Hepatocyte (in vitro differentiated cells): ENCODE measurements around the gene SMKR1. TPM values are rescaled to one million over a fixed set of nuclear protein-coding genes. Genes with fewer than 3 reads are reported as not detected.

Experiments used
- DNase-seq: peaks from one replicate; pipeline ENCODE4 v3.0.0-alpha.2; 2016; ENCODE audit warnings: low spot score
- H2AFZ ChIP-seq: fragments of 200-600 bp; sonication (generic); 2 replicates; pipeline ENCODE4 v1.6.0; 2016; ENCODE audit warnings: antibody characterized with exemption, mild to moderate bottlenecking
- H3K27ac ChIP-seq: fragments of 200-600 bp; sonication (generic); 2 replicates; pipeline ENCODE4 v1.5.1; 2016; ENCODE audit warnings: mild to moderate bottlenecking
- H3K27me3 ChIP-seq: fragments of 200-600 bp; sonication (generic); 2 replicates; pipeline ENCODE4 v1.6.1; 2016
- H3K36me3 ChIP-seq: fragments of 200-600 bp; sonication (generic); replicated peaks from 2 replicates; pipeline ENCODE4 v1.5.1; 2016; ENCODE audit warnings: low read depth; ENCODE audit not compliant: insufficient read depth
- H3K4me1 ChIP-seq: fragments of 200-600 bp; sonication (generic); 2 replicates; pipeline ENCODE4 v1.5.1; 2016; ENCODE audit warnings: mild to moderate bottlenecking, moderate library complexity; ENCODE audit not compliant: insufficient read depth
- H3K4me2 ChIP-seq: fragments of 200-600 bp; sonication (generic); 2 replicates; pipeline ENCODE4 v1.6.0; 2016
- H3K4me3 ChIP-seq: fragments of 200-600 bp; sonication (generic); 2 replicates; pipeline ENCODE4 v1.5.1; 2016; ENCODE audit warnings: mild to moderate bottlenecking
- H3K79me2 ChIP-seq: fragments of 200-600 bp; sonication (generic); 2 replicates; pipeline ENCODE4 v1.6.0; 2017; ENCODE audit warnings: mild to moderate bottlenecking
- H3K9me2 ChIP-seq: fragments of 200-600 bp; sonication (generic); replicated peaks from 2 replicates; pipeline ENCODE4 v1.6.0; 2017; ENCODE audit warnings: mild to moderate bottlenecking; ENCODE audit not compliant: insufficient read depth
- H3K9me3 ChIP-seq: fragments of 200-600 bp; sonication (generic); 2 replicates; pipeline ENCODE4 v1.5.1; 2016; ENCODE audit warnings: low read depth, mild to moderate bottlenecking
- H4K20me1 ChIP-seq: fragments of 200-600 bp; sonication (generic); 2 replicates; pipeline ENCODE4 v1.6.0; 2016; ENCODE audit warnings: mild to moderate bottlenecking; ENCODE audit not compliant: insufficient read depth, poor library complexity, severe bottlenecking
- EZH2 ChIP-seq: fragments of 200-600 bp; sonication (generic); IDR thresholded peaks from 2 replicates; pipeline ENCODE4 v1.6.1; 2016; ENCODE audit warnings: antibody characterized with exemption, mild to moderate bottlenecking, borderline replicate concordance
- EZH2phosphoT487 ChIP-seq: fragments of 200-600 bp; sonication (generic); IDR thresholded peaks from one replicate; pipeline ENCODE4 v1.6.1; 2018; ENCODE audit warnings: antibody characterized with exemption, mild to moderate bottlenecking, low read depth, moderate library complexity; ENCODE audit not compliant: unreplicated experiment, severe bottlenecking
- WGBS: methylation state at CpG from one replicate; pipeline ENCODE4 v1.1.6; 2016; ENCODE audit warnings: low lambda C conversion rate; ENCODE audit errors: missing lambda C conversion rate; 5-methylcytosine and 5-hydroxymethylcytosine counted together
- polyA plus RNA-seq: library from polyadenylated mRNA; unstranded; fragments of >200 nt; fragmentation: Nextera tagmentation; extraction: Ambion mirVana; gene quantifications from 2 replicates; pipeline ENCODE4 v1.2.1, GENCODE V29; 2016
- total RNA-seq: library from RNA; depleted of rRNA; stranded (reverse); fragments of >200 nt; gene quantifications from 2 replicates; pipeline ENCODE4 v1.2.3, GENCODE V29; 2014
- TF ChIP-seq, protein P1 (sequence below): fragments of 200-600 bp; sonication (generic); IDR thresholded peaks from 2 replicates; pipeline ENCODE4 v1.5.1; 2016; ENCODE audit warnings: antibody characterized with exemption, mild to moderate bottlenecking; ENCODE audit not compliant: poor library complexity

SMKR1 gene
- total and polyA plus RNA-seq, 2 experiments from 2014 or later = 0.37 TPM; not detected in 1

DNA sequence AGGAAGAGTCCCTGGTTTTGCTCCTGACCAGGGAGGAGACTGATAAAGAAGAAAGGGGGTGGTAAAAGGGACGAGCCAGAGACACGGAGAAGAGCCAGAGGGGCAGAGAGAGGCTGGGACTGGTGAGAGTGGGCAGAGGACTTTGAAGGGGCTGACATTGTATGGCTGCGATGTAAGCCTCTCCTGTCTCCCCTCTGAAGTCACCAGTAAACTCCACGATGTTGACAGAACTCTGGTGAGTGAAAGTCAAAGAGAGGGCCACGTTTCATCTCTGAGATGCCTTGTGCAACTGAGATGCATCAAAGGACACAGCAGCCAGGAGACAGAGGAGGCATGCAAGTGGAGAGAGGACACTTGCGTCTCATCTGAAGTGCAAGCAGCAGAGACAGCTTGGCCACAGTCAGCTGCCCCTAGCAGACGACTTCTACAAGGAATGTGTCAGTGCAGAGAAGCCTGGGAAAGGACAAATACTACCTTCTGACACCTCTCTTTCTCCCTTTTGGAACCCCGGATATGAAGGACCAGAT lies 54.3 kb downstream of the SMKR1 start:
- no peaks in the 10 kb centered on the region for H4K20me1 ChIP-seq
- H3K4me3 ChIP-seq = no peak overlapping the region
- 43% methylated on average over 8 of the region's 8 CpGs for WGBS
- H2AFZ ChIP-seq = no peak overlapping the region
- H3K9me2 ChIP-seq = no peaks in the 10 kb centered on the region
- peaks cover 4% of the 10 kb centered on the region for H3K27me3 ChIP-seq
- H3K27ac ChIP-seq = no peak overlapping the region
- no peaks in the 10 kb centered on the region for H3K9me3 ChIP-seq
- peaks cover 5% of the 10 kb centered on the region for H3K4me1 ChIP-seq
- no peaks in the 10 kb centered on the region for H3K36me3 ChIP-seq
- TF ChIP-seq, protein P1, sequence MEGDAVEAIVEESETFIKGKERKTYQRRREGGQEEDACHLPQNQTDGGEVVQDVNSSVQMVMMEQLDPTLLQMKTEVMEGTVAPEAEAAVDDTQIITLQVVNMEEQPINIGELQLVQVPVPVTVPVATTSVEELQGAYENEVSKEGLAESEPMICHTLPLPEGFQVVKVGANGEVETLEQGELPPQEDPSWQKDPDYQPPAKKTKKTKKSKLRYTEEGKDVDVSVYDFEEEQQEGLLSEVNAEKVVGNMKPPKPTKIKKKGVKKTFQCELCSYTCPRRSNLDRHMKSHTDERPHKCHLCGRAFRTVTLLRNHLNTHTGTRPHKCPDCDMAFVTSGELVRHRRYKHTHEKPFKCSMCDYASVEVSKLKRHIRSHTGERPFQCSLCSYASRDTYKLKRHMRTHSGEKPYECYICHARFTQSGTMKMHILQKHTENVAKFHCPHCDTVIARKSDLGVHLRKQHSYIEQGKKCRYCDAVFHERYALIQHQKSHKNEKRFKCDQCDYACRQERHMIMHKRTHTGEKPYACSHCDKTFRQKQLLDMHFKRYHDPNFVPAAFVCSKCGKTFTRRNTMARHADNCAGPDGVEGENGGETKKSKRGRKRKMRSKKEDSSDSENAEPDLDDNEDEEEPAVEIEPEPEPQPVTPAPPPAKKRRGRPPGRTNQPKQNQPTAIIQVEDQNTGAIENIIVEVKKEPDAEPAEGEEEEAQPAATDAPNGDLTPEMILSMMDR = no peak
- TF ChIP-seq EZH2phosphoT487 (no peak), EZH2 (no peak)
- no peak for DNase-seq
- H3K4me2 ChIP-seq = no peak overlapping the region
- no peaks in the 10 kb centered on the region for H3K79me2 ChIP-seq

DNA sequence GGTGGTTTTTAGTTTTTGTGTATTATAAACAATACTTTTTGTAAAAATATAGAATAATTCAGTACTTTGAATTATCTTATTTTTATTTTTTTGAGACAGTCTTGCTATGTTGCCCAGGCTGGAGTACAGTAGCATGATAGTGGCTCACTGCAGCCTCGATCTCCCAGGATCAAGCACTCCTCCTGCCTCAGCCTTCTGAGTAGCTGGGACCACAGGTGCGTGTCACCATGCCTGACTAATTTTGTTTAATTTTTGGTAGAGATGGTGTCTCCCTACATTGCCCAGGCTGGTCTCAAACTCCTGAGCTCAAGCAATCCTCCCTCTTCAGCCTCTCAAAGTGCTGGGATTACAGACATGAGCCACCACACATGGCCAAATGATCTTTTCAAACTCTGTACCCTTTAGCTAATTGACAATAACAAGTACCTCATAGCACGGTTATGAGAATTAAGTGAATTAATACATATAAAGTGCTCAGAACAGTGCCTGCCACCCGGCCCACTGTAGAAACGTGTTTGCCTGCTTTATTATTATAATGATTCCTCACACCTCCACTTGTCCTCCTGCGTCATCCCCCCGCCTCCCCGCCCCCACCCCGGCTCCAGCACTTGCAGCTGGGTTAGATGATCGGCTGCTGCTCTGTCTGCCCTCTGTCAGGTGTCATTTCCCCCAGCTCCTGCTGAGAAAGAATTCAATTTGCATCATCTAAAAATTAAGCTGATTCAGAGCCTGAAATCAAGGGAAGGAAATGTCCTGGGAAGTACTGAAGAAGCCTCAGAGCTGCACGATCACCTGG lies 55.6 kb downstream of the SMKR1 start:
- Histone ChIP-seq H4K20me1 (no peaks in the 10 kb centered on the region), H3K27ac (no peak overlapping the region), H3K4me3 (no peak overlapping the region), H3K4me1 (peaks cover 5% of the 10 kb centered on the region), H2AFZ (no peak overlapping the region), H3K79me2 (no peaks in the 10 kb centered on the region), H3K9me2 (no peaks in the 10 kb centered on the region), H3K27me3 (peaks cover 4% of the 10 kb centered on the region), H3K36me3 (no peaks in the 10 kb centered on the region), H3K9me3 (no peaks in the 10 kb centered on the region), H3K4me2 (no peak overlapping the region)
- no peak for DNase-seq
- TF ChIP-seq, protein P1 = no peak
- TF ChIP-seq EZH2 (no peak), EZH2phosphoT487 (no peak)
- WGBS = 52% methylated on average over 11 of the region's 11 CpGs

DNA sequence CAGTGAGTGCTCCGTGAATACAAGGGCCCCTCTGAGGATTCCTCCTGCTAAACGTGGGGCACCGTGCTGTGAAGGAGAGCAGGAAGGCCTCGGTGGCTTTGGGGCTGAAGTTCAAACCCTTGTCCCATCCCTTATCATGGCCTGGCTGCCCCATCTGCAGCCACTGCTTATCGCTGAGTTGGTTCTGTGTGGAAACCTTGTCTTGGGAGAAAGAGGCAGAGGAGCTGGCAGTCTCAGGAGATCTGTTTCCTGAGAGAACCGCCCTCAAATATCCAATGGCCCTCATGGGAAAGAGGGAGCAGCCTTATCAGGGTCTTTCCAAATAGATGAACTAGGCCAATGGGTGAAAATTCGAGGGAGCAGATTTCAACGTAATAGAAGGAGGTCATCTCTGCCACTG lies 57.2 kb downstream of the SMKR1 start:
- 63% methylated on average over 8 of the region's 8 CpGs for WGBS
- Histone ChIP-seq H3K9me2 (no peaks in the 10 kb centered on the region), H2AFZ (no peak overlapping the region), H4K20me1 (no peaks in the 10 kb centered on the region), H3K9me3 (no peaks in the 10 kb centered on the region), H3K4me3 (no peak overlapping the region), H3K36me3 (no peaks in the 10 kb centered on the region), H3K27me3 (peaks cover 9% of the 10 kb centered on the region), H3K4me1 (peaks cover 5% of the 10 kb centered on the region), H3K4me2 (no peak overlapping the region), H3K27ac (no peak overlapping the region), H3K79me2 (no peaks in the 10 kb centered on the region)
- no peak for DNase-seq
- TF ChIP-seq EZH2 (no peak), EZH2phosphoT487 (no peak)
- TF ChIP-seq, protein P1 = no peak
